ENCODE measurements around the gene FGFRL1. TPM values are rescaled to one million over a fixed set of nuclear protein-coding genes. Genes with fewer than 3 reads are reported as not detected.
A peak's percentile ranks its signal among the peaks of the same experiment; 100 is the strongest.

Gene FGFRL1
- total RNA-seq, 1 experiment from 2014 or later, result 26.1 TPM

DNA sequence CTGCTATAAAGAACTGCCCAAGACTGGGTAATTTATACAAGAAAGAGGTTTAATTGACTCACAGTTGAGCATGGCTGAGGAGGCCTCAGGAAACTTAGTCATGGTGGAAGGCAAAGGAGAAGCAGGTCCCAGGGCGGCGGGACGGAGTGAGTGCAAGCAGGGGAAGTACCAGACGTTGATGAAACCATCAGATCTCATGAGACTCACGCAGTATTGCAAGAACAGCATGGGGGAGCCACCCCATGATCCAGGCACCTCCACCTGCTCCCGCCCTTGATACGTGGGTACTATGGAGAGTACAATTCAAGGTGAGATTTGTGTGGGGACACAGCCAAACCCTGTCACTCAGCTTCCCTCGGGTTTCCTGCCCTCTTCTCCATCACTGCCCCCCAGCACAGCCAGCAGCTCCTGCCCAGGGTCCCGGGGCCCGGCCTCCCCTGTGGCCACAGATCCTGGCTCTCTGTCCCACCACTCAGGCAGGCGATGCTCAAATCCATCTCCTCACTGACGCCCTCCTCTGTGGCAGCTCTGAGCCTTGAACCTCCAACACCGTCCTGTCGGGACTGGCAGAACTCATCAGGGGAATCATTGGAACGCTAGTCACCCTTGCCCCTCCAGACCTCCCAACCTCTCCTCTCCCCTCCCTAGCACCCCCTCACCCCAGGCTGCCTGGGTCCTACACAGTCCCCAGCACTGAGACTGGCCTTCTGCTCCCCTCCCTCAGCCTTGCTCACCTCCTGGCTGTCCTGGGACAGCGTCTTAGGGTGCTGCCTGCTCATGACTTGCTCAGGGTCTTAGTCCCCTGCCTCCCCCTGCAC is 37.6 kb downstream of the FGFRL1 start:
- Histone ChIP-seq H4K5ac (ENCODE audit: insufficient read length, low read depth, low read length) (no peak overlapping the region), H2AK5ac (ENCODE audit: insufficient read length, low read length) (no peak overlapping the region), H3K23me2 (ENCODE audit: insufficient read length, low read depth, low read length, poor library complexity, severe bottlenecking) (no peaks in the 10 kb centered on the region), H2BK5ac (ENCODE audit: insufficient read length, low read length) (no peak overlapping the region), H2BK15ac (ENCODE audit: low read depth, low read length) (no peak overlapping the region), H2BK120ac (ENCODE audit: low read depth, low read length, poor library complexity, severe bottlenecking) (no peak overlapping the region), H3K27me3 (ENCODE audit: insufficient read depth, low read length) (no peaks in the 10 kb centered on the region; the same call in 1 of the 2 replicates), H4K91ac (ENCODE audit: insufficient read length, low read depth, low read length) (no peak overlapping the region), H3K79me2 (ENCODE audit: insufficient read depth, low read length) (no peaks in the 10 kb centered on the region), H3K4me2 (ENCODE audit: insufficient read depth, insufficient read length, low read length) (no peak overlapping the region), H4K20me1 (ENCODE audit: control insufficient read depth, insufficient read depth, insufficient read length) (no peaks in the 10 kb centered on the region), H3K4me1 (ENCODE audit: insufficient read depth, low read length) (no peaks in the 10 kb centered on the region; the same call in 1 of the 2 replicates), H3T11ph (ENCODE audit: low read length) (no peak overlapping the region), H3K79me1 (ENCODE audit: insufficient read depth, low read depth, low read length, poor library complexity, severe bottlenecking) (no peaks in the 10 kb centered on the region), H2BK12ac (ENCODE audit: insufficient read length, low read depth, low read length) (no peak overlapping the region), H2AFZ (ENCODE audit: low read length) (no peak overlapping the region), H3K9ac (ENCODE audit: extremely low read depth, insufficient read length, low read length) (no peak overlapping the region), H2BK20ac (ENCODE audit: low read depth, low read length, poor library complexity, severe bottlenecking) (no peak overlapping the region), H3K14ac (ENCODE audit: insufficient read depth, low read length) (no peak overlapping the region), H3K23ac (ENCODE audit: insufficient read length, low read depth, low read length) (no peak overlapping the region), H4K8ac (replicated peaks; ENCODE audit: insufficient read length, low read depth, low read length) (no peak overlapping the region), H3K27ac (ENCODE audit: insufficient read length, low read depth, low read length) (no peak overlapping the region), H3K4ac (ENCODE audit: low read depth, low read length) (no peak overlapping the region), H3K9me3 (ENCODE audit: control insufficient read depth, low read depth, low read length) (no peaks in the 10 kb centered on the region), H3K18ac (ENCODE audit: insufficient read length, low read depth, low read length) (no peak overlapping the region), H3K56ac (ENCODE audit: insufficient read length, low read depth, low read length) (no peak overlapping the region)
- Mint-ChIP-seq H3K36me3 (ENCODE audit: insufficient read depth in 1 of 3, low read depth in 3 of 3) (peaks cover 0 to 2% (median 0%) of the 10 kb centered on the region in 3 experiments; a peak in 2 of 7 replicates), H3K27me3 (ENCODE audit: low read depth) (peaks cover 67% of the 10 kb centered on the region), H3K9me3 (peaks cover 0 to 5% of the 10 kb centered on the region in 2 experiments; a peak in 3 of 5 replicates), H3K27ac (no peak overlapping the region), H3K4me3 (no peak overlapping the region), H3K4me1 (peaks cover 2% of the 10 kb centered on the region in 2 experiments; a peak in 1 of 4 replicates)
- no CpG with 5 or more reads among the region's 16 CpGs for WGBS (ENCODE audit: extremely low coverage, insufficient read length, low lambda C conversion rate)
- TF ChIP-seq, protein P1, sequence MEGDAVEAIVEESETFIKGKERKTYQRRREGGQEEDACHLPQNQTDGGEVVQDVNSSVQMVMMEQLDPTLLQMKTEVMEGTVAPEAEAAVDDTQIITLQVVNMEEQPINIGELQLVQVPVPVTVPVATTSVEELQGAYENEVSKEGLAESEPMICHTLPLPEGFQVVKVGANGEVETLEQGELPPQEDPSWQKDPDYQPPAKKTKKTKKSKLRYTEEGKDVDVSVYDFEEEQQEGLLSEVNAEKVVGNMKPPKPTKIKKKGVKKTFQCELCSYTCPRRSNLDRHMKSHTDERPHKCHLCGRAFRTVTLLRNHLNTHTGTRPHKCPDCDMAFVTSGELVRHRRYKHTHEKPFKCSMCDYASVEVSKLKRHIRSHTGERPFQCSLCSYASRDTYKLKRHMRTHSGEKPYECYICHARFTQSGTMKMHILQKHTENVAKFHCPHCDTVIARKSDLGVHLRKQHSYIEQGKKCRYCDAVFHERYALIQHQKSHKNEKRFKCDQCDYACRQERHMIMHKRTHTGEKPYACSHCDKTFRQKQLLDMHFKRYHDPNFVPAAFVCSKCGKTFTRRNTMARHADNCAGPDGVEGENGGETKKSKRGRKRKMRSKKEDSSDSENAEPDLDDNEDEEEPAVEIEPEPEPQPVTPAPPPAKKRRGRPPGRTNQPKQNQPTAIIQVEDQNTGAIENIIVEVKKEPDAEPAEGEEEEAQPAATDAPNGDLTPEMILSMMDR (conservative IDR thresholded peaks at IDR 0.05), result no peak
- DNase-seq, result peak; percentile 22

Measured in H9 (cell line).